Measurements from ENCODE around the gene ZNF407. TPM values are rescaled to one million over a fixed set of nuclear protein-coding genes. Genes with fewer than 3 reads are reported as not detected.

The ZNF407 gene
- total RNA-seq, 1 donor from 2014 or later = 19.8 TPM

GRCh38 chr18:74734013-74734444 lies 136.4 kb downstream of the ZNF407 start:
- H3K36me3 Mint-ChIP-seq (ENCODE audit: low read depth) = peaks cover 2% of the 10 kb centered on the region
- DNase-seq (ENCODE audit: low spot score) = no peak
- no peak overlapping the region for H3K4me3 Mint-ChIP-seq
- intact Hi-C loops (cut with micrococcal nuclease) = no loop called here
- no peaks in the 10 kb centered on the region for H3K9me3 Mint-ChIP-seq
- no peaks in the 10 kb centered on the region for H3K27me3 Mint-ChIP-seq (ENCODE audit: insufficient read depth)
- no peak overlapping the region for H3K27ac Mint-ChIP-seq
- H3K4me1 Mint-ChIP-seq (ENCODE audit: low read depth) = no peaks in the 10 kb centered on the region

- no peak for DNase-seq (ENCODE audit: low spot score)
- Mint-ChIP-seq H3K36me3 (ENCODE audit: low read depth) (no peaks in the 10 kb centered on the region), H3K27ac (no peak overlapping the region), H3K4me1 (ENCODE audit: low read depth) (no peaks in the 10 kb centered on the region), H3K4me3 (no peak overlapping the region), H3K9me3 (no peaks in the 10 kb centered on the region), H3K27me3 (ENCODE audit: insufficient read depth) (no peaks in the 10 kb centered on the region)
- intact Hi-C loops (cut with micrococcal nuclease) = no loop called here
Observed at GRCh38 chr18:74739926-74740325, 142.3 kb downstream of the ZNF407 start.

GRCh38 chr18:74742573-74743243 lies 145.0 kb downstream of the ZNF407 start:
- H3K9me3 Mint-ChIP-seq = no peaks in the 10 kb centered on the region
- no peaks in the 10 kb centered on the region for H3K27me3 Mint-ChIP-seq (ENCODE audit: insufficient read depth)
- intact Hi-C loops (cut with micrococcal nuclease) = no loop called here
- DNase-seq (ENCODE audit: low spot score) = no peak
- H3K4me3 Mint-ChIP-seq = no peak overlapping the region
- H3K27ac Mint-ChIP-seq = no peak overlapping the region
- H3K36me3 Mint-ChIP-seq (ENCODE audit: low read depth) = no peaks in the 10 kb centered on the region
- no peaks in the 10 kb centered on the region for H3K4me1 Mint-ChIP-seq (ENCODE audit: low read depth)

GRCh38 chr18:74745633-74746403 lies 148.1 kb downstream of the ZNF407 start:
- Mint-ChIP-seq H3K27ac (no peak overlapping the region), H3K36me3 (ENCODE audit: low read depth) (no peaks in the 10 kb centered on the region), H3K27me3 (ENCODE audit: insufficient read depth) (no peaks in the 10 kb centered on the region), H3K9me3 (no peaks in the 10 kb centered on the region), H3K4me3 (no peak overlapping the region), H3K4me1 (ENCODE audit: low read depth) (no peaks in the 10 kb centered on the region)
- intact Hi-C loops (cut with micrococcal nuclease) = no loop called here
- DNase-seq (ENCODE audit: low spot score) = no peak

- H3K36me3 Mint-ChIP-seq (ENCODE audit: low read depth) = no peaks in the 10 kb centered on the region
- H3K27me3 Mint-ChIP-seq (ENCODE audit: insufficient read depth) = no peaks in the 10 kb centered on the region
- H3K27ac Mint-ChIP-seq = no peak overlapping the region
- peaks cover 7% of the 10 kb centered on the region for H3K9me3 Mint-ChIP-seq
- no peak overlapping the region for H3K4me3 Mint-ChIP-seq
- DNase-seq (ENCODE audit: low spot score) = no peak
- intact Hi-C loops (cut with micrococcal nuclease) = no loop called here
- H3K4me1 Mint-ChIP-seq (ENCODE audit: low read depth) = no peaks in the 10 kb centered on the region
Observed at GRCh38 chr18:74748809-74749208, 151.1 kb downstream of the ZNF407 start.

GRCh38 chr18:74758995-74759394 lies 161.3 kb downstream of the ZNF407 start:
- Mint-ChIP-seq H3K9me3 (peaks cover 13% of the 10 kb centered on the region), H3K4me3 (no peak overlapping the region), H3K36me3 (ENCODE audit: low read depth) (peaks cover 5% of the 10 kb centered on the region), H3K27me3 (ENCODE audit: insufficient read depth) (no peaks in the 10 kb centered on the region), H3K27ac (no peak overlapping the region), H3K4me1 (ENCODE audit: low read depth) (no peaks in the 10 kb centered on the region)
- no peak for DNase-seq (ENCODE audit: low spot score)
- intact Hi-C loops (cut with micrococcal nuclease) = no loop called here

- Mint-ChIP-seq H3K4me1 (ENCODE audit: low read depth) (no peaks in the 10 kb centered on the region), H3K9me3 (peaks cover 13% of the 10 kb centered on the region)
Observed at GRCh38 chr18:74760026-74760425, 162.4 kb downstream of the ZNF407 start.

GRCh38 chr18:74760436-74760835 lies 162.8 kb downstream of the ZNF407 start:
- intact Hi-C loops (cut with micrococcal nuclease) = no loop called here
- Mint-ChIP-seq H3K27me3 (ENCODE audit: insufficient read depth) (no peaks in the 10 kb centered on the region), H3K9me3 (peaks cover 13% of the 10 kb centered on the region), H3K4me1 (ENCODE audit: low read depth) (no peaks in the 10 kb centered on the region), H3K27ac (no peak overlapping the region), H3K4me3 (no peak overlapping the region), H3K36me3 (ENCODE audit: low read depth) (peaks cover 7% of the 10 kb centered on the region)
- no peak for DNase-seq (ENCODE audit: low spot score)

More at GRCh38 chr18:74760026-74760425, 162.4 kb downstream of the ZNF407 start:
- H3K4me3 Mint-ChIP-seq = no peak overlapping the region
- H3K36me3 Mint-ChIP-seq (ENCODE audit: low read depth) = peaks cover 7% of the 10 kb centered on the region
- no peak for DNase-seq (ENCODE audit: low spot score)
- intact Hi-C loops (cut with micrococcal nuclease) = no loop called here
- H3K27ac Mint-ChIP-seq = no peak overlapping the region
- H3K27me3 Mint-ChIP-seq (ENCODE audit: insufficient read depth) = no peaks in the 10 kb centered on the region

GRCh38 chr18:74766251-74766650 lies 168.6 kb downstream of the ZNF407 start:
- H3K27ac Mint-ChIP-seq = no peak overlapping the region
- H3K27me3 Mint-ChIP-seq (ENCODE audit: insufficient read depth) = no peaks in the 10 kb centered on the region
- H3K36me3 Mint-ChIP-seq (ENCODE audit: low read depth) = peaks cover 3% of the 10 kb centered on the region
- H3K4me1 Mint-ChIP-seq (ENCODE audit: low read depth) = no peaks in the 10 kb centered on the region
- DNase-seq (ENCODE audit: low spot score) = no peak
- no peak overlapping the region for H3K4me3 Mint-ChIP-seq
- H3K9me3 Mint-ChIP-seq = no peaks in the 10 kb centered on the region
- intact Hi-C loops (cut with micrococcal nuclease) = no loop called here

GRCh38 chr18:74768096-74768495 lies 170.4 kb downstream of the ZNF407 start:
- Mint-ChIP-seq H3K9me3 (no peaks in the 10 kb centered on the region), H3K27ac (no peak overlapping the region), H3K36me3 (ENCODE audit: low read depth) (peaks cover 3% of the 10 kb centered on the region), H3K4me1 (ENCODE audit: low read depth) (no peaks in the 10 kb centered on the region), H3K4me3 (no peak overlapping the region), H3K27me3 (ENCODE audit: insufficient read depth) (no peaks in the 10 kb centered on the region)
- intact Hi-C loops (cut with micrococcal nuclease) = no loop called here
- no peak for DNase-seq (ENCODE audit: low spot score)

- H3K27ac Mint-ChIP-seq = no peak overlapping the region
- no peak overlapping the region for H3K4me3 Mint-ChIP-seq
- H3K9me3 Mint-ChIP-seq = no peaks in the 10 kb centered on the region
- no peak for DNase-seq (ENCODE audit: low spot score)
- peaks cover under 1% of the 10 kb centered on the region for H3K36me3 Mint-ChIP-seq (ENCODE audit: low read depth)
- peaks cover 3% of the 10 kb centered on the region for H3K4me1 Mint-ChIP-seq (ENCODE audit: low read depth)
- no peaks in the 10 kb centered on the region for H3K27me3 Mint-ChIP-seq (ENCODE audit: insufficient read depth)
- intact Hi-C loops (cut with micrococcal nuclease) = no loop called here
Observed at GRCh38 chr18:74773171-74773624, 175.5 kb downstream of the ZNF407 start.

GRCh38 chr18:74774486-74774885 lies 176.8 kb downstream of the ZNF407 start:
- intact Hi-C loops (cut with micrococcal nuclease) = no loop called here
- no peaks in the 10 kb centered on the region for H3K36me3 Mint-ChIP-seq (ENCODE audit: low read depth)
- no peak overlapping the region for H3K4me3 Mint-ChIP-seq
- H3K27me3 Mint-ChIP-seq (ENCODE audit: insufficient read depth) = no peaks in the 10 kb centered on the region
- no peak overlapping the region for H3K27ac Mint-ChIP-seq
- peaks cover 4% of the 10 kb centered on the region for H3K4me1 Mint-ChIP-seq (ENCODE audit: low read depth)
- no peaks in the 10 kb centered on the region for H3K9me3 Mint-ChIP-seq
- no peak for DNase-seq (ENCODE audit: low spot score)

- intact Hi-C loops (cut with micrococcal nuclease) = no loop called here
- H3K27ac Mint-ChIP-seq = no peak overlapping the region
- no peak overlapping the region for H3K4me3 Mint-ChIP-seq
- no peaks in the 10 kb centered on the region for H3K36me3 Mint-ChIP-seq (ENCODE audit: low read depth)
- no peak for DNase-seq (ENCODE audit: low spot score)
- no peaks in the 10 kb centered on the region for H3K27me3 Mint-ChIP-seq (ENCODE audit: insufficient read depth)
- H3K4me1 Mint-ChIP-seq (ENCODE audit: low read depth) = peaks cover 4% of the 10 kb centered on the region
- no peaks in the 10 kb centered on the region for H3K9me3 Mint-ChIP-seq
Observed at GRCh38 chr18:74775239-74775638, 177.6 kb downstream of the ZNF407 start.

Measured in activated T-helper 1 cell treated with anti-CD3 and anti-CD28 coated beads, Interleukin-12 subunit alpha, Interleukin-12 subunit beta, Interleukin-2, Interleukin-4 antibody, amounts not matched to agents 30 ng/mL and 10 ng/mL and 1 ng/mL, durations not matched to agents 14 hours and 24 hours and 36 hours (primary cell).